IPS-NIHi11 (cell line): ENCODE measurements around the gene PLN.

ENCODE experiments used
- DNase-seq: peaks from one replicate; pipeline ENCODE4 v3.0.0; 2012; ENCODE audit warnings: mixed read lengths, low spot score

PLN gene

GRCh38 chr6:118548136-118548535, at the start of gene PLN:
Gene PLN (plus strand): TSS chr6:118548296. CDS start chr6:118558922, 10,626 bp downstream.
- no peak for DNase-seq

DNA sequence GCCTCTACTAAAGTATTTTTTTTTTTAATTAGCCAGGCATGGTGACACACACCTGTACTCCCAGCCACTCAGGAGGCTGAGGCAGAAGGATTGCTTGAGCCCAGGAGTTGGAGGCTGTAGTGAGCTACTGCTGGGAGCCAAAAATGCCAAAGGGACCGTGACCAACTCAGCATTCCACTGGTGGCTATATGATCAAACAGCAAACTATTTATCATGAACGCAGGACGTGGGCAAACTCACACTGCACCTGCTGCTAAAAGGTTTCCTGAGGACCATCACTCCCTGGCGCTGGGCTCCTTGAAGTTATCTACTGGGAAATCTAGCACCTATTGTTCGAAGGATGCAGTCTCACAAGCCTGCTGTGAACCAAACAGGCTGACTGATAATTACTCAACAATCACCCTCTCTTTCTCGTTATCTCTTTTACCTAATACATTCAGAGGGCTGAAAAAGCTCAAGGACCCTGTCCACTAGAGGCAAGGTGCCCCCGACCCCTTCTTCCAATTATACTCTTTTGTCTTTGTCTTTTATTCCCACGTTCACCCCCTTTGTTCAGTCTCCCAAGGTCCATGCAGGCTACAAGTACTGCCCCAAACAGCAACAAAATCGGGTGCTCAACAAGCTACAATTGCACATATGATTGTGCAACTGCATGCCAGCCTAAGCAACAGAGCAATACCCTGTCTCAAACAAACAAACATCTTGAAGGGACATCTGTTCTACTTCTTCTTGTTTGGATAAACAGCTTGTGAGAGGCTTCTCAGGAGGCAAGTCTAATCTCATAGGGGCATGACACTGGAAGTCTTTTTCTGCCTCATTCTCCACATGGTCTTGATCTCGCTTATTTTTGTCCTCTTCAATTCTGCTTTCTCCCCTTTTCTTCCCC, 47.7 kb upstream of the PLN start:
- DNase-seq, result no peak

DNA sequence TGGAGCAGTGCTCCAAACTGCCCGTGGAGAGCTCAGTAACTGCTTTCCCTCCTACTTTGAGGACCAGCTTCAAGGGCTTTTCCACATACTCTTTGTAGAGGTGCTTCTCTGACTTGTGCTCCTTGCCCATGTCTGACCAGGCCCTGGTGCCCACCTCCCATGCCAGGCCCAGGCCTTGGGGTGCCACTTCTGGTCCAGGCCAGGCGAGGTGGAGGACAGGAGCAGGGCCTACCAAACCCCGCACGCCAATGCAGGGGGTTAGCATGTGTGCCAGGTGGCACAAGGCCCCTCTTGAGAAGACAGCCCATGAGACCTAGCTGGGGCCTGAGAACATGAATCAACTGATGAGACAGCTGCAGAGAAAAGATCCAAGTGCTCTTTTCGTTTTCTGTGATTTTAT, 47.0 kb upstream of the PLN start:
- DNase-seq, result no peak

DNA sequence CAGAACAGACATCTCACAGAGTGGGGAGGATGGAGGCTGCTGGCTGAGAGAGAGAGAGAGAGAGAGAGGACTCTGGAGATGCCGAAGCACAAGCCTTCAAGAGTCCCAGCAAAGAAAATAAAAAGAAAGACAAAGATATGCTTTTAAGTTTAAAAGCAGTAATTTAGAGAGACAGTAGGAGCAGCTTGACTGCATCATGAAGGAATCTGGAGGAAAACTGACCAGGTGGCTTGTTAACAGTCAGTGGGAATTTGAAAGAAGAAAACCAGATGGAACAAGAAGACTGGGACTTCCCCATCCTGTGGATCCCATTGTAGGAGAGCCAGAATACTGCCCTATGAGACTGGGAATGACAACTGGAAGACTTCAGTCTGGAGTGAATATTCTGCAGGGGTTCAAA, 46.3 kb upstream of the PLN start:
- DNase-seq, result no peak

- DNase-seq, result no peak
Observed at GRCh38 chr6:118502169-118502568, 45.9 kb upstream of the PLN start.

- DNase-seq, result no peak
Observed at GRCh38 chr6:118504611-118505010, 43.5 kb upstream of the PLN start.

GRCh38 chr6:118505656-118506055, 42.4 kb upstream of the PLN start:
- DNase-seq, result no peak

DNA sequence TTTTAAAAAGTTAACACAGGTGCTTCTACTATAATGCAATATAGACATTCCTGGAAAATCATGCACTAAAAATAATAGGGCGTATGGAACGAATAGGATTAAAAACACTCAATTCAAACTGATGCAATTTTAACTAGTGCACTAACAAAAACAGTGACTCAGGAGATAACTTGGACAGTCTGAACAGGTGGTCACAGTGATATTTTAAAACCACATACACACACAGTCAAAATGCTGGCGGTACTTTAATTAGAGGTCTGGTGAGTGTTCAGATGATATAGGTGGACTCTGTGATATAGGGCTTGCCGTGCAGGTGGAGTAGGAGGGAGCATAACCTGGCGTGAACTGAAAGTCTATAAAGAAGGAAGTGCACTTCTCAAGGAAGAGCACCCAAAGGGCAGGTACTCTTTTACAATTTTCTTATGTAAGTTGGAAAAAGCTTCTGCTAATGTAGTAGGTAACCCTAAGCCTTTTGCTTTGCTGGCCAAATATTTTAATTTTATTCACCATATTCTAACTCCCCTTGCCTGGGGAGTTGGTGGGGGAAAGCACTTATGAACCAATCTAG, 41.9 kb upstream of the PLN start:
- no peak for DNase-seq

DNA sequence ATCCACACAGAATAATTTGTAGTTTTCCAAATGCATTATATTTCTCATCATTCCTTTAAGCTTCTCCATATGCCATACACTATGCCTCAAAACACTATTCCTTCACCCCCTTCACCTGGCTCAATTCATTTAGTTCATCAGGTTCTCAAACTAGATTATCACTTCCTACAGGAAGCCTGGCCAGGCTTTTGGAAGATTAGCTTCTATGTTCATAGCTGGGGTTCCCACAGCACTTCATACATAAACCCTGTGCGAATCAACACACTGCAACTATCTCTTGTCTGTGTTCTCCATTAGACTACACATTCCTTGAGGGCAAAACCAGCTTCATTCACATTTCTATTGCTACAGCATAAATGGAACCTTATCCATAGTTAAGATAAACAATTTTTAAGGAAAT, 40.5 kb upstream of the PLN start:
- no peak for DNase-seq

- DNase-seq, result no peak
Observed at GRCh38 chr6:118509009-118509617, 39.0 kb upstream of the PLN start.

GRCh38 chr6:118511930-118512715, 36.0 kb upstream of the PLN start:
- DNase-seq, result no peak

GRCh38 chr6:118514689-118515088, 33.4 kb upstream of the PLN start:
- no peak for DNase-seq

- DNase-seq, result no peak
Observed at GRCh38 chr6:118522422-118522821, 25.7 kb upstream of the PLN start.

DNA sequence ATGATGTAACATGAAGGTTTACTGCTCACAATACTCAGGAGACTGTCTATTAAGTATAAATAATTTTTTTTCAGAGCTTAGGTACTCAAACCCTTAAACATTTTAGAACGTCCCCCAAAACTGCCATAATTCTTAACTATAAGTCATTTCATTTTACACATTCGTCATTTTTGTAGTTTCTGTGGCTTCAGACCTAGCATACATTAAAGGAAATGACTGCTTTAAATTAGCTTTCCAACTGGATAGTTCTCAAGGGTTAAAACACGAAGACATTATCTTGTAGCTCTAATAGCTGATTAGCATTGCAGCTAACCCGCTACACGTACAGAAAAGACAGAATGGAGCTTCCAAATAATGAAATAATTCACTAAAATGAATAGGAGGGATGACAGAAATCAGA, 24.9 kb upstream of the PLN start:
- DNase-seq, result no peak

DNA sequence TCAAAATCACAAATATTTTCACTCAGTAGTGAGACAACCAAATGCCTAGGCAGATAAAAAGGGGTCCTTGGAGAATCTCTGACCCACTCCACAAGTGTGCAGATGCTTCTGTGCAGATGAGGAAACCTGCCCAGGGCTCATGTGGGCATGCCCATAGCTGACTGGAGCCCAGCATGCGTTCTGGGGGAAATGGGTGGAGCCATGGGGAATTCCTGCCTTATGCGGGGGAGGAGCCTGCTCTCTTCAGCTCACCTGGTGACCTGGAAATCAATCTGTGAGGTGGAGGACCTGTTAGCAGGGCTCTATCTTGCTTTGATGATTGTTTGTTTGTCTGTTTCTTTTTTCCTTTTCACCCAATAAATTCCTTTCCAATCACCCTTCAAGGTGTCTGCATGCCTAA, 23.4 kb upstream of the PLN start:
- peak; percentile 18 for DNase-seq

- no peak for DNase-seq
Observed at GRCh38 chr6:118525913-118526780, 21.9 kb upstream of the PLN start.

GRCh38 chr6:118528129-118528528, 20.0 kb upstream of the PLN start:
- DNase-seq, result no peak

- no peak for DNase-seq
Observed at GRCh38 chr6:118529756-118530155, 18.3 kb upstream of the PLN start.

DNA sequence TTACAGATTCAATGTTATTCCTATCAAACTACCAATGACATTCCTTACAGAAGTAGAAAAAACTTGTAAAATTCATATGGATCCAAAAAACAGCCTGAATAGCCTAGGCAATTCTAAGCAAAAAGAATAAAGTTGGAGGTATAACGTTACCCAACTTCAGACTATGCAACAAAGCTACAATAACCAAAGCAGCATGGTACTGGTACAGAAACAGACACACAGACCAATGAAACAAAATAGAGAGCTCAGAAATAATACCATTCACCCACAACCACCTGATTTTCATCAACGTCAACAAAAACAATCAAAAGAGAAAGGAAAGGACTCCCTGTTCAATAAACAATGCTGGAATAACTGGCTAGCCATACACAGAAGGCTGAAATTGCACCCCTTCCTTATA, 17.2 kb upstream of the PLN start:
- no peak for DNase-seq

- DNase-seq, result no peak
Observed at GRCh38 chr6:118535176-118535844, 12.8 kb upstream of the PLN start.

- no peak for DNase-seq
Observed at GRCh38 chr6:118536478-118536877, 11.6 kb upstream of the PLN start.
